ENCODE data around the gene PIK3R1.

PIK3R1 gene

DNA sequence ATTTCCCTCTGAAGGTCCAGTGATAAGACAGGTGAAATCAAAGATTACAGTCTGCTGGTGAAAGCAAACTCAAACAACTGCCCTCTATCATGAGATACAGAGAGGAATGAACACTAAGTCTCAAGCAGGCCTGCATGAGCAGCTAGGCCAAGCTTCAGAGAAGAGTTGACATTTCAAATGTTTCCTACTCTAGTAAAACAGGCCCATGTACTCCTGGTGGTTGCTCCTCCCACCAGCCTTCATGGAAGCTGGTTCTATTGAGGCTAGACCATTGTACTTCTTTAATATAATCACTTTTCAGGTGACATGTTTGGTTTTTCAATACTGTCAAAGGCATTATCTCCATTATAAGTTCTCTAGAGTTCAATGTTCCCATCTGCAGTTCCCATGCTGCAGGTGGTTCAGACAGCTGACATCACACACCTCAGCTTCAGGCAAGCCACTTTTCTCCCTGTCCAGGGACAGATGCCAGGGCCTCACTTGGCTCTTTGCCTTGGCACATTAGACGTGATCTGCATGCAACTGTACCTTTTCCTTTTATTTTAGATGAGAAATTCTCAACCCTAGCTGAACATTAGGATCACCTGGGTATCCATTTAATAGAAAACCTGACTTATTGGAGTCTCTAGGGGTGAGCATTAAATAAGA, 89.8 kb downstream of the PIK3R1 start:
- DNase-seq (ENCODE audit: insufficient read length) (no peak), FAIRE-seq (no peak)
- no peak for TF ChIP-seq POLR2A (IDR thresholded peaks at IDR 0.05; ENCODE audit: low read depth, low read length)
- no peak for TF ChIP-seq POLR2AphosphoS5 (IDR thresholded peaks at IDR 0.05; ENCODE audit: low read depth, low read length)
- TF ChIP-seq TAF1 (IDR thresholded peaks at IDR 0.05; ENCODE audit: borderline replicate concordance, low read depth, low read length): no peak

DNA sequence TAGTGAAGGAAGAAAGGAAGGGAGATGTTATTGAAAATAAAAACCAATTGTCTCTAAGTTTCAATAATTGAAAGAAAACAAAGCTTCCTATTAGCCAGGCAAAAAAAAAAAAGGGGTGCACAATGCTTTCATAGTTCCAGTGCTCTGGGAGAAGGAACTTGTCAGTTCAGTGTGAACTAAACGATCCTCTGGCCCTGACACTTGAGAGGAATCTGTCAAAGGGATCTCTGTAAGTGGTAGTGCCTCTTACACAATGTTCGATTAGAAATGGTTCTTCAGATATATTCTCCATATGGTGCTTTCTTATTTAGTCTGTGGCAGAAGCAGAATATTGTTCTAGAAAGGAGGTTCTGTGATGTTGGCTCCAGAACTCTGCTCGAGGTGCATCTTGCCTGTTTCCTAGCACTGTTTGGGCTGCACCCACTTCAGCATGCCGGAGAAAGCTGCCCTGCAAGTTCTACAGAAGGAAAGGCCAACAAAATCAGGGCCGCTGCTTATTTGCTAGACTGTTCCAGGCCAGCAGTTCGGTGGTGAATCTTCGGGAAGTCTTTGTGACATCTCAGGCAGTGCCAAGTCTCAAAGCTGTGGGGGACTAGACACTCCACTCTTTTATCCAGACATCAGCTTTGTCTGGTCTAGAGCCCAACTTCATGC, 90.9 kb downstream of the PIK3R1 start:
- TF ChIP-seq TAF1 (IDR thresholded peaks at IDR 0.05; ENCODE audit: borderline replicate concordance, low read depth, low read length) (no peak), POLR2A (IDR thresholded peaks at IDR 0.05; ENCODE audit: low read depth, low read length) (no peak), POLR2AphosphoS5 (IDR thresholded peaks at IDR 0.05; ENCODE audit: low read depth, low read length) (no peak)
- FAIRE-seq (no peak), DNase-seq (ENCODE audit: insufficient read length) (no peak)

DNA sequence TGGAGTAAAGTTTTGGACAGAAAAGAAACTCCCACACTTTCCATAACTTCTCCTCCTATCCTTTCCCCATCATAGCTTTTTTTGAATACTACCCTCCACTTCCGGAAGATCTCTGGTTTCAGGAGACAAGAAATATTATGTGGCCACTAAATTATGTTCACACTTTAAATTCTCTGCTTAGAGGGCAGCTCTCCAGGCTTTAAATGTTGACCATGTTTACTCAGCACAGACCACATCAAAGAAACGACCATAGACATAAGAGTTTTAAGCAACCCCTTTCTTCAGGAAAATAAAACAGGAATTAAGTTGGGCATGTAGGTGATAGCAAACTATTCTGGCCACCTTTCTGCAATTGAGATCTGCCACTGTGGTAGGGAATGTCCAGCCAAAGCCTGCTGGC, 97.8 kb downstream of the PIK3R1 start:
- no peak for DNase-seq (ENCODE audit: insufficient read length)
- no peak for FAIRE-seq
- no peak for TF ChIP-seq POLR2AphosphoS5 (IDR thresholded peaks at IDR 0.05; ENCODE audit: low read depth, low read length)
- TF ChIP-seq TAF1 (IDR thresholded peaks at IDR 0.05; ENCODE audit: borderline replicate concordance, low read depth, low read length): no peak
- TF ChIP-seq POLR2A (IDR thresholded peaks at IDR 0.05; ENCODE audit: low read depth, low read length): no peak

DNA sequence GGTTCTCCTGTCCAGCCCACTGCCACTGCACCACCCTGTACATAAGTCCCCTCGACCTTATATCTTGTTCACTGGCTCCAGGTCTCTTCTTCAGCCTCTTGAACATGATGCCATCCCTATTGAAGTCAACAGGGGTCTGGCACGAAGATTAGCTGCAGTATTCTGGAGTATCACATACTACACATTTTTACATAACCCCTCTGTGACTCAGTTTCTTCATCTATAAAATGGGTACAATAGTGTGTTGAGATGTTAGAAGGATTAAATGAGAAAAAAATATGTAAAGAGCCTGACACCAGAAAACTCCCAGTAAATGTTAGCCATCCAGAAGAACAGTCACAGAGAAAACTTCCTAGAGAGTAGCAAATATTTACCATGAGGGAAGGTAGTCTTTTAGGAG, 98.9 kb downstream of the PIK3R1 start:
- no peak for FAIRE-seq
- TF ChIP-seq POLR2AphosphoS5 (IDR thresholded peaks at IDR 0.05; ENCODE audit: low read depth, low read length) (no peak), TAF1 (IDR thresholded peaks at IDR 0.05; ENCODE audit: borderline replicate concordance, low read depth, low read length) (no peak), POLR2A (IDR thresholded peaks at IDR 0.05; ENCODE audit: low read depth, low read length) (no peak)
- no peak for DNase-seq (ENCODE audit: insufficient read length)

DNA sequence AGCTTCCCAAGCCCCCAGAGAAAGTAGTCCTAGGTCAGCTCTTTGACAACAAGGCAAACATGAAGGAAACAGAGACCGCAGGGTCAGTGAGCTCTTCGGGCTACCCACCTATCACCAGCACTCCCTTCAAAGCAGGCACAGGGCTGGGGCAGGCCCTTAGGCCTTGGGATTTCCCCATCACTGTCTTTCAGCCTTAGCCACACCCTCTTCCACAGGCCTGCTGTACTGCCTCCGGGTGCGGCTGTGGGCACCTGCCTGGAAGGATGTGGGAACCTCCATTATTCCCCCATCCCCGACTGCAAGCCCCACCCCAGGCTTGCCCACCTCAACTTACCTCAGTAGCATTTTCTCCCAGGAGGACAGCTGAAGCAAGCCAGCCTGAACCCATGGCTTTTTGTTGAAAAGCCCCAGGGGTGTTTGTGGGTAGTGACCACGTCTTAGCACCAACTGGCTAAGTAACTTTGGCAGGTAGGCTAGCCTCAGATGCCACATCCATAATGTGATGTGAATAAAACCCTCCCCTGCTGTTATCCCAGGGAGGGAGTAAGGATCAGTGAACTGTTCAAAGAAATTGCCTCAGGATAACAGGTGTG, 100.2 kb downstream of the PIK3R1 start:
- DNase-seq (ENCODE audit: insufficient read length) (peak; percentile 31), FAIRE-seq (peak; percentile 87)
- no peak for TF ChIP-seq POLR2A (IDR thresholded peaks at IDR 0.05; ENCODE audit: low read depth, low read length)
- TF ChIP-seq TAF1 (IDR thresholded peaks at IDR 0.05; ENCODE audit: borderline replicate concordance, low read depth, low read length): 0 out of 2 replicates have a peak, but pooled peaks have one; percentile 30

DNA sequence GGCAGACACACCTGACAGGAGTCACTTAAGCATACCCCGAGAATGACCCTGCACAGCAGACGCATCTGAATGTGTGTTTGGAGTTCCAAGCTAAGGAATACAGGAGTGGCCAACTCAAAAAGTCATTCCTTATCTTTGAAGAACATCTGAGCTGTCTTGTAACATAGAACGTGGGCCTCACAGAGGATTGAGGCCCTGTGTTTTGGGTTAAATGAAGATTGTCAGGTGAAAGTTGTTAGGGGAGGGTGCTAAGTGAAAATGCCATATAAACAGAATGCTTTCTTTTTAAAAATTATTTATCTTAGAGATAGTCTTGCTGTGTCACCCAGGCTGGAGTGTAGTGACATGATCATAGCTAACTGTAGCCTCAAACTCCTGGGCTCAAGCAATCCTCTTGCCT, 100.9 kb downstream of the PIK3R1 start:
- no peak for TF ChIP-seq POLR2A (IDR thresholded peaks at IDR 0.05; ENCODE audit: low read depth, low read length)
- no peak for TF ChIP-seq POLR2AphosphoS5 (IDR thresholded peaks at IDR 0.05; ENCODE audit: low read depth, low read length)
- no peak for FAIRE-seq
- DNase-seq (ENCODE audit: insufficient read length): no peak

DNA sequence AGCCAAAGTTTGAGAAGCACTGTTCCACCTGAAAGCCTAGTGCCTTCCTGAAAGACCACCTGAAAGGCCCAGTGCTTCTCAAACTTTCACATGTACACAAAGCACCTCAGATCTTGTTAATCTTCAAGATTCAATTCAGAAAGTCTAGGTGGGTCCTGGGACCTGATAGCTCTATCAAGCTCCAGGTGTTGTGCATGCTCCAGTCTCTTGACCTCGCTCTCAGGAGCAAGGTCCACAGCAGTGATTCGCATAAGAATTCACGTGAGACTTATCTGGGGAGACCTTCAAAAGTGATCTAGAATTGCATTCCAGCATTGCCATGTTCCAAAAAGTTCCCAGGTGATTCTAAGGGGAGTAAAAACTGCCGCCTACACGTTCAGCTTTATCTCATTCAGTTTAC, 102.1 kb downstream of the PIK3R1 start:
- FAIRE-seq: no peak
- TF ChIP-seq POLR2A (IDR thresholded peaks at IDR 0.05; ENCODE audit: low read depth, low read length) (no peak), TAF1 (IDR thresholded peaks at IDR 0.05; ENCODE audit: borderline replicate concordance, low read depth, low read length) (no peak), POLR2AphosphoS5 (IDR thresholded peaks at IDR 0.05; ENCODE audit: low read depth, low read length) (no peak)
- DNase-seq (ENCODE audit: insufficient read length): no peak

DNA sequence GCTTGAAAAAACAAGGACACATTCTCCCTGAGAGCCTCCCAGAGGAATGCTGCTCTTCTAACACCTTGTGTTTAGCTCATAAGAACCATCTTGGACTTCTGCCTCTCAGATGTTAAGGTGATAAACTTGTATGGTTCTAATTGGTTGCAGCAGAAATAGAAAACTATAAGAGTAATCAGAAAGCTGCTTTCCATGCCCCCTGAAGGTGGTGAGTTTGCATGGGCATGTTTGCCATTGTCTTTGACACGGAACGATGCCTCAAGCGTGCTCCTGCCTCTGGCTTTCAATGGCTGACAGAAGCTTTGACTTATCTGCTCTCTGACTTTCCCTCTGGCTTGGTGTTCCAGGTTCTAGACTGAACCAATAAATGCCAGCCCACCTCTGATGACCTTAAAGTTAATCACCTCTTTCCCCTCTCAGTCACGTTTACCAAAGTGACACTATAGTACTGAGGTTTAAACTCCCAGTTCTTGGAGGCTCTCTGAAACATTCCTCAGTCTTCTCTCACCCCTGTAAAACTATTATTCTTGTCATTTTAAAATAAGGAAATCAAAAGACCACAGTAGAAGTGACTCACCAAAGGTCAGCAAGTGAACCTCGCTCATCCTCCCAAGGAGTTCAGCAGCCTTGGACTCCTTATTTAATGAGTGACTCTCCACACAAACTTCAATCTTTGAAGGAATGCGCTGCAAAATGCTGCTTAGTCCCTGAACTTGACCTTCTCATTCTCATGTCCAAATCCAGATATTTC, 103.6 kb downstream of the PIK3R1 start:
- TF ChIP-seq POLR2AphosphoS5 (IDR thresholded peaks at IDR 0.05; ENCODE audit: low read depth, low read length) (no peak), POLR2A (IDR thresholded peaks at IDR 0.05; ENCODE audit: low read depth, low read length) (no peak), TAF1 (IDR thresholded peaks at IDR 0.05; ENCODE audit: borderline replicate concordance, low read depth, low read length) (no peak)
- no peak for DNase-seq (ENCODE audit: insufficient read length)

DNA sequence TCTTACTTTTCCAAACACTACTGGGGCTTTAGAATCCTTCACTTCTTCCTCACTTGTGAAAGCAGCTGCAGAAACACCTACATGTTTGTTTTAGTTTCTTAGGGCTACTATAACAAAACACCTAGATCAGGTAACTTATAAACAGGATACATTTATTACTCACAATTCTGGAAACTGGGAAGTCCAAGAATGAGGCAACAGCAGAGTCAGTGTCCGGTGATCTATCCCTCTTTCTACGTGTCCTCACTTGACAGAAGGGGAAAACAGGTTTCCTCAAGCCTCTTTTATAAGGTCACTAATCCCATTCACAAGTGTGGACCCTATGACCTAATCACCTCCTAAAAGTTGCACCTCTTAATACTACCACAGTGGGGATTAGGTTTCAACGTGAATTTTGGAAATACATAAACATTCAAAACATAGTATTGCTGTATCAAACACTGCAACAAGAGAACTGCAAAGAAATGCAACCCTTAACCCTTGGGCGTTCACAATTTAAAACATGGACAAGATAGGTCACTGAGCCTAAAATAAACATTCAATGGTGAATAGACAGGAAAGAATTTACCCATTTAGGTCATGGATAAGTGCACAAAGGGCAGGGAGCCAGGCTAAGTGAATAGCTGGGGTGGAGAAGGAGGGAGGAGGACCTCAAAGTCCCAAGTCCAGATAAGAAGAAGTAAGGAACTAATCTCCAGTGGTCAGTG, 104.3 kb downstream of the PIK3R1 start:
- DNase-seq (ENCODE audit: insufficient read length) (no peak), FAIRE-seq (no peak)
- TF ChIP-seq TAF1 (IDR thresholded peaks at IDR 0.05; ENCODE audit: borderline replicate concordance, low read depth, low read length) (no peak), POLR2AphosphoS5 (IDR thresholded peaks at IDR 0.05; ENCODE audit: low read depth, low read length) (no peak), POLR2A (IDR thresholded peaks at IDR 0.05; ENCODE audit: low read depth, low read length) (no peak)

More for the DNA sequence above, 103.6 kb downstream of the PIK3R1 start:
- no peak for FAIRE-seq

DNA sequence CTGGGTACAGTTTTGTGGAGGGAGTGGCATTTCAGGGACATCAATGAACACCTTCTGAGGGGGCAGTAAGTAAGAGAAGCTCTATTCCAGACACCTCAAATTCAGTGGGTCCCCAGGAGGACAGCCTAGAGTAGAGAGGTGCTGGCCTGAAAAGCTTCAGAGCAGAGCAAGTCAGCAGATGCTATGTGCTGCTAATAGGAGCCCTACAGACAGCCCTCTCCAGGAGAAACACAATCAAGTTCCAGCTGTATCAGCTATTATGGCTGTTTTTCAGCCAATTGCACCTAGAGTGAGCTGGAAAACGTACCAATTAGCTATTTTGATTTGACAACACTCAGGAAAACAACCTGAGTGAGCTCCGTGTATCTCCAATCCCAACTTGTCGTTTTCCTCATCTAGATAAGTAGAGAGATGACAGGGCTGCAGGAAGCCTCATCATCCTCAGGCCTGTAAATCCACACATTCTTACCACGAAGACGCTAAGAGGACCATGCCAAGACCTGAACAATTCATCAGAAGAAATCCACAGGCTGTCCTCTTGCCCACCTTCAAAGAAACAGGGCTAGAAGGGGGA, 104.9 kb downstream of the PIK3R1 start:
- DNase-seq (ENCODE audit: insufficient read length) (no peak), FAIRE-seq (no peak)
- TF ChIP-seq POLR2AphosphoS5 (IDR thresholded peaks at IDR 0.05; ENCODE audit: low read depth, low read length) (no peak), TAF1 (IDR thresholded peaks at IDR 0.05; ENCODE audit: borderline replicate concordance, low read depth, low read length) (no peak), POLR2A (IDR thresholded peaks at IDR 0.05; ENCODE audit: low read depth, low read length) (no peak)

Data from GM12892 (cell line).